GM12878 (cell line): ENCODE measurements around the gene RAPGEF4. TPM values are rescaled to one million over a fixed set of nuclear protein-coding genes. Genes with fewer than 3 reads are reported as not detected.

Source experiments
- ATAC-seq: fragments of 200-7000 bp; cut with Tn5 transposase; 3 replicates; pipeline ENCODE4 v1.9.1; 2020; ENCODE audit warnings: mild to moderate bottlenecking, moderate library complexity
- BruUV-seq: library from RNA; stranded (reverse); fragments of 400-500 nt; replicated peaks from 2 replicates; lab custom pipeline; 2021; lab: Mats Ljungman, UMichigan
- CTCF ChIA-PET: fragments of 300-600 bp; sonication (Branson Sonifier 250); formaldehyde crosslinking; extraction: SDS; loops from one replicate; lab custom pipeline; 2021; ENCODE audit warnings: inconsistent platforms; lab: Yijun Ruan, JAX
- POLR2A ChIA-PET: fragments of 350-600 bp; formaldehyde crosslinking; extraction: SDS; loops from one replicate; lab custom pipeline; 2021; ENCODE audit warnings: inconsistent platforms; lab: Charles Lee
- RAD21 ChIA-PET: fragments of 300-600 bp; sonication (Branson Sonifier 250); formaldehyde crosslinking; loops from one replicate; lab custom pipeline; 2023; ENCODE audit warnings: antibody characterized with exemption; ENCODE audit not compliant: unreplicated experiment; lab: Charles Lee
- SMC1A ChIA-PET: fragments of 300-600 bp; sonication (Branson Sonifier 250); formaldehyde crosslinking; loops from one replicate; lab custom pipeline; 2023; ENCODE audit not compliant: unreplicated experiment, uncharacterized antibody; lab: Charles Lee
- DNase-seq: peaks from one replicate; pipeline ENCODE4 v3.0.0-alpha.2; 2011; ENCODE audit warnings: low read depth, low spot score
- FAIRE-seq: peaks from 3 replicates; lab custom pipeline; 2011; peaks lifted over from hg19 to GRCh38; lab: Jason Lieb, UNC
- H2AFZ ChIP-seq: 2 replicates; pipeline ENCODE4 v1.6.0; 2011; ENCODE audit warnings: low read depth, low read length, control low read depth; ENCODE audit not compliant: control insufficient read depth
- H3K27ac ChIP-seq: 2 replicates; pipeline ENCODE4 v1.5.1; 2011; ENCODE audit warnings: control low read depth; ENCODE audit not compliant: control insufficient read depth, insufficient read depth
- H3K27me3 ChIP-seq, 2 experiments: replicated peaks in 1 of 2; 2 replicates each; pipeline versions ENCODE4 v1.6.0 to v1.6.1; 2011; ENCODE audit warnings: low read length in 1 of 2; ENCODE audit not compliant: control insufficient read depth in 2 of 2, insufficient read depth in 2 of 2
- H3K36me3 ChIP-seq, 2 experiments: 2 replicates each; pipeline ENCODE4 v1.5.1; 2011; ENCODE audit warnings: low read length in 1 of 2; ENCODE audit not compliant: control insufficient read depth in 2 of 2, insufficient read depth in 2 of 2
- H3K4me1 ChIP-seq: 2 replicates; pipeline ENCODE4 v1.6.1; 2011; ENCODE audit warnings: mild to moderate bottlenecking, low read length, moderate library complexity, mixed read lengths; ENCODE audit not compliant: control insufficient read depth, insufficient read depth
- H3K4me2 ChIP-seq: 2 replicates; pipeline ENCODE4 v1.6.0; 2011; ENCODE audit warnings: control low read depth; ENCODE audit not compliant: control insufficient read depth, insufficient read depth
- H3K4me3 ChIP-seq: fragments of 200-600 bp; sonication (generic); 2 replicates; pipeline ENCODE4 v1.5.1; 2016
- H3K79me2 ChIP-seq: 2 replicates; pipeline ENCODE4 v1.6.0; 2011; ENCODE audit warnings: low read length; ENCODE audit not compliant: control insufficient read depth, insufficient read depth
- H3K9ac ChIP-seq: 2 replicates; pipeline ENCODE4 v1.8.0; 2011; ENCODE audit warnings: low read length, control low read depth, mixed read lengths; ENCODE audit not compliant: control insufficient read depth, insufficient read depth
- H3K9me3 ChIP-seq: replicated peaks from 3 replicates; pipeline ENCODE4 v1.5.1; 2011; ENCODE audit warnings: mild to moderate bottlenecking, low read length; ENCODE audit not compliant: control insufficient read depth, insufficient read depth
- H4K20me1 ChIP-seq: 2 replicates; pipeline ENCODE4 v1.6.0; 2011; ENCODE audit not compliant: control insufficient read depth, insufficient read depth
- BCL3 ChIP-seq: IDR thresholded peaks from 2 replicates; pipeline ENCODE4 v1.6.1; 2011; ENCODE audit warnings: borderline replicate concordance, low read depth, mild to moderate bottlenecking, moderate library complexity, low read length; ENCODE audit not compliant: insufficient read depth, poor library complexity, severe bottlenecking
- BHLHE40 ChIP-seq, 2 experiments: fragments of 450-650 bp in 1 of 2; IDR thresholded peaks; 2 replicates each; pipeline ENCODE4 v1.6.1; 2011 to 2017; ENCODE audit warnings: low read depth in 2 of 2, borderline replicate concordance in 1 of 2, improper control_type of control experiment in 1 of 2, low read length in 1 of 2, mild to moderate bottlenecking in 1 of 2
- CBFB ChIP-seq: IDR thresholded peaks from 2 replicates; pipeline ENCODE4 v1.6.1; 2016; ENCODE audit warnings: antibody characterized with exemption, low read depth
- CEBPZ ChIP-seq: fragments of 150-350 bp; IDR thresholded peaks from 2 replicates; pipeline ENCODE4 v1.6.1; 2016; ENCODE audit warnings: low read depth, low read length
- E2F8 ChIP-seq: fragments of 450-650 bp; IDR thresholded peaks from 2 replicates; pipeline ENCODE4 v1.6.1; 2018; ENCODE audit warnings: mild to moderate bottlenecking, low read depth, moderate library complexity; ENCODE audit not compliant: partially characterized antibody
- HDGF ChIP-seq: fragments of 450-650 bp; IDR thresholded peaks from 2 replicates; pipeline ENCODE4 v1.6.1; 2016; ENCODE audit warnings: antibody characterized with exemption
- KLF5 ChIP-seq: fragments of 450-650 bp; IDR thresholded peaks from 2 replicates; pipeline ENCODE4 v1.6.1; 2014; ENCODE audit warnings: mild to moderate bottlenecking; ENCODE audit not compliant: partially characterized antibody
- NBN ChIP-seq: fragments of 450-650 bp; IDR thresholded peaks from 2 replicates; pipeline ENCODE4 v1.6.1; 2016
- NR2F1 ChIP-seq: fragments of 450-650 bp; conservative IDR thresholded peaks from 2 replicates; pipeline ENCODE4 v1.6.1; 2017; ENCODE audit warnings: mild to moderate bottlenecking
- POLR2AphosphoS5 ChIP-seq: IDR thresholded peaks from 2 replicates; pipeline ENCODE4 v1.6.1; 2011; ENCODE audit warnings: mild to moderate bottlenecking, low read length, inconsistent platforms
- RB1 ChIP-seq: fragments of 450-650 bp; formaldehyde crosslinking; IDR thresholded peaks from 2 replicates; pipeline ENCODE4 v1.6.1; 2017; ENCODE audit warnings: mild to moderate bottlenecking, borderline replicate concordance
- SPI1 ChIP-seq: IDR thresholded peaks from 2 replicates; pipeline ENCODE4 v1.6.1; 2011; ENCODE audit warnings: low read depth, mild to moderate bottlenecking, low read length, moderate library complexity, borderline replicate concordance; ENCODE audit not compliant: insufficient read depth
- SREBF2 ChIP-seq: IDR thresholded peaks from 2 replicates; pipeline ENCODE4 v1.6.1; 2012; ENCODE audit warnings: mild to moderate bottlenecking, low read length
- ZNF622 ChIP-seq: fragments of 450-650 bp; IDR thresholded peaks from 2 replicates; pipeline ENCODE4 v1.6.1; 2017; ENCODE audit warnings: mild to moderate bottlenecking, inconsistent platforms
- WGBS: methylation state at CpG from one replicate; pipeline ENCODE4 v1.1.6; 2016; ENCODE audit warnings: low lambda C conversion rate; ENCODE audit not compliant: insufficient replicate concordance, insufficient coverage; ENCODE audit errors: missing lambda C conversion rate; 5-methylcytosine and 5-hydroxymethylcytosine counted together
- in situ Hi-C: fragments of 300-500 bp; cut with MboI; formaldehyde crosslinking; loops from 9 replicates; pipeline ENCODE4 v1.14.3; 2018; ENCODE audit warnings: mixed read lengths
- intact Hi-C: fragments of 100-400 bp; cut with micrococcal nuclease; formaldehyde crosslinking; loops from one replicate; pipeline ENCODE4 v1.14.2; 2022; ENCODE audit not compliant: unreplicated experiment
- polyA plus RNA-seq, 11 experiments: library from polyadenylated mRNA; depleted of rRNA in 4 of 11; unstranded in 6 of 11; stranded (reverse) in 5 of 11; fragments of >200 nt; fragmentation: Nextera tagmentation in 4 of 11; fragmentation: Illumina TruSeq in 1 of 11; extraction: Ambion mirVana in 4 of 11; extraction: Trizol in 1 of 11; gene quantifications; 1 replicate in 1 of 11; 2 replicates in 10 of 11; pipeline versions ENCODE4 v1.2.1 to v1.2.3, GENCODE V29; 2011 to 2016; ENCODE audit warnings: inconsistent platforms in 2 of 11, missing spikeins in 2 of 11, low read depth in 1 of 11
- total RNA-seq, 4 experiments: library from RNA; depleted of rRNA in 3 of 4; stranded (reverse); fragments of >200 nt in 3 of 4; fragmentation: Illumina TruSeq in 1 of 4; extraction: Trizol in 1 of 4; gene quantifications; 2 replicates each; pipeline versions ENCODE4 v1.2.1 to v1.2.3, GENCODE V29; 2013 to 2021
- TF ChIP-seq, protein P1 (sequence below): IDR thresholded peaks from 2 replicates; pipeline ENCODE4 v1.6.1; 2012; ENCODE audit warnings: low read length, inconsistent platforms

The RAPGEF4 gene
- total and polyA plus RNA-seq, 10 of the 15 experiments (the other 5 are each of a cell fraction or from before 2014, with no cell fraction given): 0.18 TPM; not detected in 8

- Histone ChIP-seq H3K4me1 (no peaks in the 10 kb centered on the region), H3K4me3 (no peak overlapping the region), H3K36me3 (no peaks in the 10 kb centered on the region), H3K27ac (no peak overlapping the region), H3K4me2 (no peak overlapping the region), H3K9me3 (no peaks in the 10 kb centered on the region), H3K9ac (no peak overlapping the region), H2AFZ (no peak overlapping the region), H3K27me3 (peaks cover 0 to under 1% of the 10 kb centered on the region in 2 experiments; a peak in 1 of 4 replicates), H3K79me2 (no peaks in the 10 kb centered on the region), H4K20me1 (no peaks in the 10 kb centered on the region)
- 30% methylated on average over 2 of the region's 2 CpGs for WGBS
- no peak for FAIRE-seq
- BruUV-seq: no TSS peak
- ATAC-seq: no peak
- ChIA-PET SMC1A (interaction anchor here (0.9 kb wide), 1 partner anchor 34 kb away, joined by 3 read pairs; no protein-coding TSS in a partner anchor), POLR2A (no interaction called here), CTCF (no interaction called here), RAD21 (no interaction called here)
- no peak for DNase-seq
- intact Hi-C loops (no loop called here), in situ Hi-C loops (no loop called here)
- TF ChIP-seq NR2F1 (no peak), POLR2AphosphoS5 (no peak), E2F8 (no peak), SREBF2 (no peak), RB1 (no peak), CEBPZ (no peak), SPI1 (no peak), NBN (no peak), HDGF (no peak), ZNF622 (no peak), BHLHE40 (IDR thresholded peaks at IDR 0.05; ENCODE audit: borderline replicate concordance in 1 of 2, low read depth in 2 of 2, low read length in 1 of 2) (no peak), BCL3 (no peak), KLF5 (no peak), CBFB (no peak)
- TF ChIP-seq, protein P1, sequence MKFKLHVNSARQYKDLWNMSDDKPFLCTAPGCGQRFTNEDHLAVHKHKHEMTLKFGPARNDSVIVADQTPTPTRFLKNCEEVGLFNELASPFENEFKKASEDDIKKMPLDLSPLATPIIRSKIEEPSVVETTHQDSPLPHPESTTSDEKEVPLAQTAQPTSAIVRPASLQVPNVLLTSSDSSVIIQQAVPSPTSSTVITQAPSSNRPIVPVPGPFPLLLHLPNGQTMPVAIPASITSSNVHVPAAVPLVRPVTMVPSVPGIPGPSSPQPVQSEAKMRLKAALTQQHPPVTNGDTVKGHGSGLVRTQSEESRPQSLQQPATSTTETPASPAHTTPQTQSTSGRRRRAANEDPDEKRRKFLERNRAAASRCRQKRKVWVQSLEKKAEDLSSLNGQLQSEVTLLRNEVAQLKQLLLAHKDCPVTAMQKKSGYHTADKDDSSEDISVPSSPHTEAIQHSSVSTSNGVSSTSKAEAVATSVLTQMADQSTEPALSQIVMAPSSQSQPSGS: no peak
Observed at GRCh38 chr2:172887280-172887679, 151.6 kb downstream of the RAPGEF4 start.
